ENCODE measurements around the gene CES2. TPM values are rescaled to one million over a fixed set of nuclear protein-coding genes. Genes with fewer than 3 reads are reported as not detected.

Gene CES2
- total and polyA plus RNA-seq, 2 donors (not counting 3 experiments of a cell fraction or from before 2014, with no cell fraction given), result 19.1 to 28.8 TPM

DNA sequence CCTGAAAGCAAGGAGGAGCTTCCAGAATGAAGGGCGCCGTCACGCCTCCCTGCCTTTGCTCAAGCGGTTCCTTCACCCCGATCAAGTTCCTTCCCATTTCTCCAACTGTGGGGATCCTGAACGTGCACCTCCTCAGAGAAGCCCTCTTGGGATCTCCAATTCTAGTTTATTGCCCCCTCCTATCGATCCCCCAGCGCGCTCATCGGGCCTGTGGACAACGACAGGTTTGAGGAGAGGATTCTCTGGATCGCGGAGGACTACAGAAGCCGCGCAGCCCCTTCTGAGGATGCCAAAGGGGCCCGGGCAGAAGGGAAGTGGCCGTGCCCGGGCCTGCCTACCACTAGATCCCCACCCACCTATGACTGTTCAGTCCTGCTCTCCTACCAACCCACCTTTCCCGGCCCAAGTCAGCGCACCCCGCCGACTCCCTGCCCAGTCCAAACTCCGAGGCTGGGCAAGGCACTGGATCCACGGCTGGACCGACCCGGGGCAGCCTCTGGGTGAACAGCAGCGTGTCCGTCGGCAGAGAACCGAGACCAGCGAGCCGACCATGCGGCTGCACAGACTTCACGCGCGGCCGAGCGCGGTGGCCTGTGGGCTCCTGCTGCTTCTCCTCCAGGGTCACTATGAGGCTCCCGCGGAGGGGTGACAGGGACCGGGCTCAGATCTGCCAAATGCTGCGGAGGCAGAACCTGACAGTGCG lies 13.0 kb downstream of the CES2 start:
- intact Hi-C loops (cut with micrococcal nuclease), result no loop called here
- peaks cover 4 to 10% of the 10 kb centered on the region in 2 experiments for H3K27me3 ChIP-seq (ENCODE audit: control insufficient read depth in 2 of 2, insufficient read depth in 2 of 2, low read length in 2 of 2)
- FAIRE-seq (peak; percentile 82), DNase-seq (ENCODE audit: low read depth, low spot score) (peak; percentile 18)
- peak overlapping the region; percentile 18 to 45 (median 33) for H3K4me3 ChIP-seq (replicated peaks in 1 of 3; ENCODE audit: insufficient read depth in 1 of 3, low read depth in 1 of 3, low read length in 3 of 3)
- peaks cover 0 to 3% of the 10 kb centered on the region in 2 experiments for H3K36me3 ChIP-seq (ENCODE audit: control insufficient read depth in 2 of 2, extremely low read depth in 1 of 2, insufficient read depth in 2 of 2, low read length in 2 of 2)
- no TSS peak for BruUV-seq (replicated peaks)
- ChIA-PET POLR2A (no interaction called here), CTCF (interaction anchor here (1.1 to 3.4 kb wide), 6 partner anchors 12 to 237 kb away, joined by 3 to 18 read pairs (median 4); partner anchors contain the start of gene CES3)
- peaks cover 12% of the 10 kb centered on the region for H3K4me1 ChIP-seq (ENCODE audit: control insufficient read depth, extremely low read depth, insufficient read depth, low read length)
- no peak for TF ChIP-seq FOS (IDR thresholded peaks at IDR 0.05; ENCODE audit: borderline replicate concordance, insufficient read depth, low read length)
- peak; percentile 80 for TF ChIP-seq EZH2 (IDR thresholded peaks at IDR 0.05; ENCODE audit: borderline replicate concordance, low read depth, low read length, severe bottlenecking)
- H4K20me1 ChIP-seq (replicated peaks; ENCODE audit: control insufficient read depth, extremely low read depth, insufficient read depth, low read length), result no peaks in the 10 kb centered on the region
- H3K9me3 ChIP-seq (replicated peaks; ENCODE audit: control insufficient read depth, insufficient read depth, low read length), result no peaks in the 10 kb centered on the region
- dilution Hi-C loops (cut with MboI; ENCODE audit: extremely low pct_ligation_motif_present, low sequenced_read_pairs), result no loop called here
- H3K79me2 ChIP-seq (ENCODE audit: control insufficient read depth, insufficient read depth, low read length), result no peaks in the 10 kb centered on the region
- peak overlapping the region; percentile 72 for H2AFZ ChIP-seq (ENCODE audit: low read depth, low read length)
- H3K9ac ChIP-seq (replicated peaks; ENCODE audit: extremely low read depth, insufficient read depth, low read length), result no peak overlapping the region
- H3K9me1 ChIP-seq (replicated peaks; ENCODE audit: control insufficient read depth, extremely low read depth, insufficient read depth, low read length), result no peaks in the 10 kb centered on the region
- no peak overlapping the region for H3K27ac ChIP-seq (ENCODE audit: insufficient read depth, low read depth, low read length)
- H3K4me2 ChIP-seq (ENCODE audit: insufficient read depth, low read length), result peak overlapping the region; percentile 73

DNA sequence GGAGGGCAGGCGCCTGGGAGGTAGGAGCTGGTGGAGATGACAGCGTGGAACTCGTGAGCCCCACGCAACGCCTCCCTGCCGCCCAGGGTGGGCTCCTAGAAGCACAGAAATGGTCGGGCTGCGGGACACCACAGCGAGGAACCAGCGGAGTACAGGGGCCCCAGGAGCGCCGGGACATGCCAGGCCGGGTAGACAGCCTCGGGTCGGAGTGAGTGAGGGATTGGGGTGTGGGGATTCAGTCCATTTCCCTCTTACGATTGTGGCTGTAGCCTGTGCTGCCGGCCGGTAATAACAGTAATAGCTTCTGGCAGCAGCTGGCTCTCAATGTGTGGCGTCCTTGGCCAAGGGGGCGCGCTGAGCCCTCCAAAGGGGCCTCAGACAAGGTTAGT lies 13.5 kb downstream of the CES2 start:
- dilution Hi-C loops (cut with MboI; ENCODE audit: extremely low pct_ligation_motif_present, low sequenced_read_pairs), result no loop called here
- no TSS peak for BruUV-seq (replicated peaks)
- Histone ChIP-seq H2AFZ (ENCODE audit: low read depth, low read length) (peak overlapping the region; percentile 72), H3K27me3 (ENCODE audit: control insufficient read depth in 2 of 2, insufficient read depth in 2 of 2, low read length in 2 of 2) (peaks cover 4 to 10% of the 10 kb centered on the region in 2 experiments), H3K4me2 (ENCODE audit: insufficient read depth, low read length) (no peak overlapping the region), H3K9ac (replicated peaks; ENCODE audit: extremely low read depth, insufficient read depth, low read length) (no peak overlapping the region), H3K36me3 (ENCODE audit: control insufficient read depth in 2 of 2, extremely low read depth in 1 of 2, insufficient read depth in 2 of 2, low read length in 2 of 2) (no peaks in the 10 kb centered on the region), H3K4me3 (replicated peaks in 1 of 3; ENCODE audit: insufficient read depth in 1 of 3, low read depth in 1 of 3, low read length in 3 of 3) (no peak overlapping the region), H3K79me2 (ENCODE audit: control insufficient read depth, insufficient read depth, low read length) (no peaks in the 10 kb centered on the region), H3K27ac (ENCODE audit: insufficient read depth, low read depth, low read length) (no peak overlapping the region), H3K9me1 (replicated peaks; ENCODE audit: control insufficient read depth, extremely low read depth, insufficient read depth, low read length) (no peaks in the 10 kb centered on the region), H3K4me1 (ENCODE audit: control insufficient read depth, extremely low read depth, insufficient read depth, low read length) (peaks cover 12% of the 10 kb centered on the region), H3K9me3 (replicated peaks; ENCODE audit: control insufficient read depth, insufficient read depth, low read length) (no peaks in the 10 kb centered on the region), H4K20me1 (replicated peaks; ENCODE audit: control insufficient read depth, extremely low read depth, insufficient read depth, low read length) (no peaks in the 10 kb centered on the region)
- intact Hi-C loops (cut with micrococcal nuclease), result no loop called here
- FAIRE-seq (no peak), DNase-seq (ENCODE audit: low read depth, low spot score) (no peak)
- TF ChIP-seq MYC (IDR thresholded peaks at IDR 0.05; ENCODE audit: low read depth, low read length), result no peak
- TF ChIP-seq POLR2AphosphoS5 (IDR thresholded peaks at IDR 0.05; ENCODE audit: insufficient read depth, low read depth, low read length), result no peak
- no peak for TF ChIP-seq JUN (IDR thresholded peaks at IDR 0.05; ENCODE audit: borderline replicate concordance, insufficient read depth, insufficient read length, low read depth)
- TF ChIP-seq, protein P1, sequence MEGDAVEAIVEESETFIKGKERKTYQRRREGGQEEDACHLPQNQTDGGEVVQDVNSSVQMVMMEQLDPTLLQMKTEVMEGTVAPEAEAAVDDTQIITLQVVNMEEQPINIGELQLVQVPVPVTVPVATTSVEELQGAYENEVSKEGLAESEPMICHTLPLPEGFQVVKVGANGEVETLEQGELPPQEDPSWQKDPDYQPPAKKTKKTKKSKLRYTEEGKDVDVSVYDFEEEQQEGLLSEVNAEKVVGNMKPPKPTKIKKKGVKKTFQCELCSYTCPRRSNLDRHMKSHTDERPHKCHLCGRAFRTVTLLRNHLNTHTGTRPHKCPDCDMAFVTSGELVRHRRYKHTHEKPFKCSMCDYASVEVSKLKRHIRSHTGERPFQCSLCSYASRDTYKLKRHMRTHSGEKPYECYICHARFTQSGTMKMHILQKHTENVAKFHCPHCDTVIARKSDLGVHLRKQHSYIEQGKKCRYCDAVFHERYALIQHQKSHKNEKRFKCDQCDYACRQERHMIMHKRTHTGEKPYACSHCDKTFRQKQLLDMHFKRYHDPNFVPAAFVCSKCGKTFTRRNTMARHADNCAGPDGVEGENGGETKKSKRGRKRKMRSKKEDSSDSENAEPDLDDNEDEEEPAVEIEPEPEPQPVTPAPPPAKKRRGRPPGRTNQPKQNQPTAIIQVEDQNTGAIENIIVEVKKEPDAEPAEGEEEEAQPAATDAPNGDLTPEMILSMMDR (IDR thresholded peaks at IDR 0.05; ENCODE audit: extremely low read depth in 1 of 2, insufficient read depth in 1 of 2, low read depth in 1 of 2, low read length in 2 of 2), result no peak
- TF ChIP-seq EZH2 (IDR thresholded peaks at IDR 0.05; ENCODE audit: borderline replicate concordance, low read depth, low read length, severe bottlenecking), result peak; percentile 38
- no peak for TF ChIP-seq POLR2A (IDR thresholded peaks at IDR 0.05; ENCODE audit: low read depth, low read length)
- no peak for TF ChIP-seq GATA2 (IDR thresholded peaks at IDR 0.05; ENCODE audit: insufficient read depth, insufficient read length, low read depth, low read length)
- ChIA-PET CTCF (interaction anchor here (1.1 to 1.4 kb wide), 2 partner anchors 53 to 206 kb away, joined by 3 read pairs; no protein-coding TSS in a partner anchor), POLR2A (no interaction called here)

Data from endothelial cell of umbilical vein (primary cell).